ENCODE results near the gene STRIT1.
"Not testable (repeated sequence)": the region's sequence is repeated elsewhere in the genome, so short reads cannot be mapped to it uniquely, and the experiment has no call there.

STRIT1 gene

GRCh38 chr3:155262855-155263254 lies 30.6 kb downstream of the STRIT1 start:
- DNase-seq: not testable (repeated sequence)

GRCh38 chr3:155262295-155262694 lies 31.2 kb downstream of the STRIT1 start:
- no peak for DNase-seq

GRCh38 chr3:155254445-155254844 lies 39.0 kb downstream of the STRIT1 start:
- DNase-seq: no peak

- no peak for DNase-seq
Observed at GRCh38 chr3:155252535-155252934, 40.9 kb downstream of the STRIT1 start.

GRCh38 chr3:155252021-155252420 lies 41.5 kb downstream of the STRIT1 start:
- no peak for DNase-seq

- DNase-seq: no peak
Observed at GRCh38 chr3:155248531-155249187, 44.8 kb downstream of the STRIT1 start.

- DNase-seq: no peak
Observed at GRCh38 chr3:155244699-155245098, 48.8 kb downstream of the STRIT1 start.

- no peak for DNase-seq
Observed at GRCh38 chr3:155244216-155244615, 49.3 kb downstream of the STRIT1 start.

GRCh38 chr3:155243512-155243921 lies 50.0 kb downstream of the STRIT1 start:
- no peak for DNase-seq

- no peak for DNase-seq
Observed at GRCh38 chr3:155242342-155242741, 51.1 kb downstream of the STRIT1 start.

- DNase-seq: no peak
Observed at GRCh38 chr3:155241579-155241978, 51.9 kb downstream of the STRIT1 start.
